ENCODE measurements around the gene SIK3.

SIK3 gene

GRCh38 chr11:116861539-116861938, 236.7 kb downstream of the SIK3 start:
- no peak overlapping the region for H3K4me3 ChIP-seq (ENCODE audit: low read length)
- no peak for TF ChIP-seq ZNF274 (IDR thresholded peaks at IDR 0.05; ENCODE audit: low read depth, low read length)

- H3K4me3 ChIP-seq (ENCODE audit: low read length) = no peak overlapping the region
- no peak for TF ChIP-seq ZNF274 (IDR thresholded peaks at IDR 0.05; ENCODE audit: low read depth, low read length)
These were observed 237.9 kb downstream of the SIK3 start for GRCh38 chr11:116860303-116860702.

DNA sequence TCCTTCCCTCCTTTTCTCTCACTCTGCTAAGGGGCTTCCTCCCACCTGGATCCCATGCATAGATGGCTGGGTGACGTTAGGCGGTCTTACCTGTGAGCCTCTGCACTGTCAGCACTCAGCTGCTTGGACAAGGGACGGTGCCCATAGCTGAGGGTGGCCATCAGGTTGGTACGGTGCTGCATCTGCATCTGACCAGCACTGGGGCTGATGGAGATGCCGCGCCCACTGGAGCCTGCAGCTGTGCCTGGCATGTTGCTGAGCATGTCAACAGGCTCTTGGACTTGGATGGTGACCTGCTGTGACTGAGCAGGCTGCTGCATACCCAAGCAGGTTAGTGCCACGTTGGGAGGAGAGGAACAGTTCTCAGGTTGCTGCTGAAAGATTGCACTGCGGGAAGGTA, 239.1 kb downstream of the SIK3 start:
- no peak for TF ChIP-seq ZNF274 (IDR thresholded peaks at IDR 0.05; ENCODE audit: low read depth, low read length)
- no peak overlapping the region for H3K4me3 ChIP-seq (ENCODE audit: low read length)

GRCh38 chr11:116857936-116858335, 240.3 kb downstream of the SIK3 start:
- no peak overlapping the region for H3K4me3 ChIP-seq (ENCODE audit: low read length)
- no peak for TF ChIP-seq ZNF274 (IDR thresholded peaks at IDR 0.05; ENCODE audit: low read depth, low read length)

DNA sequence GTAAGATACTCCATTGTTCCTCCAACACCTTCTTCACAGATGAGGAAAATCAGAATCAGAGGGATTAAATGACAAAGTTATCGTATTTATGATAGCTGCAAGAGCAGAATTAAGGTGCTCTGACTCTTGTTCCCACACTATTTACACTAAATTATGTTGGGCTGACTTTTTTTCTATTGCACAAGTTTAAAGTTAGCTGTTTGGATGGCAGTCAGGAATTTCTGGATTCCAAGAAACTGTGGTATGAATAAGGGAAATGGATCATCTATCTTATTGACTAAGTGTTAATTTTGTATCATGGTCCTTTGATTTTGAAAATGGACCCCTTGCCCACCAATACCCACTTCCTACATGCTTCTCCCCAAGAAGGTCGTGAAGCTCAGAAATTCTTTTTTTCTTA, 240.9 kb downstream of the SIK3 start:
- TF ChIP-seq ZNF274 (IDR thresholded peaks at IDR 0.05; ENCODE audit: low read depth, low read length) = no peak
- H3K4me3 ChIP-seq (ENCODE audit: low read length) = no peak overlapping the region

DNA sequence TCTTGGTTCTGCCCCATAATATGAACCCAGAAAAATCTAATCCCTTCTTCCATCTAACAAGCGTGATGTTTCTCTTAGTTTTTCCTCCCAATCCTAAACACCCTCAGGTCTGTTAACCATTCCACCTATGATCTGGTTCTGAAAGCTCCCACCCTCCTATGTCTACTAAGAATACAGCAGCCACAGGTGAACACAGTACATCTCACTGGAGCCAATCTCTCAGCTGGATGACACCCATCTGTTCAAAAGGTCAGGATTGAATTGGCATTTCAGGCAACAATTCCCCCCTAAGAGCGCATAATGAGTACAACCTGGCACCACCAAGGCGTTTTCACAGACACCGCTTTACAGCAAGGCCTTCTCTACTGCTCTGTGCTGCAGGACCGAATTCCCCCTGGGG, 241.8 kb downstream of the SIK3 start:
- no peak overlapping the region for H3K4me3 ChIP-seq (ENCODE audit: low read length)
- TF ChIP-seq ZNF274 (IDR thresholded peaks at IDR 0.05; ENCODE audit: low read depth, low read length) = no peak

DNA sequence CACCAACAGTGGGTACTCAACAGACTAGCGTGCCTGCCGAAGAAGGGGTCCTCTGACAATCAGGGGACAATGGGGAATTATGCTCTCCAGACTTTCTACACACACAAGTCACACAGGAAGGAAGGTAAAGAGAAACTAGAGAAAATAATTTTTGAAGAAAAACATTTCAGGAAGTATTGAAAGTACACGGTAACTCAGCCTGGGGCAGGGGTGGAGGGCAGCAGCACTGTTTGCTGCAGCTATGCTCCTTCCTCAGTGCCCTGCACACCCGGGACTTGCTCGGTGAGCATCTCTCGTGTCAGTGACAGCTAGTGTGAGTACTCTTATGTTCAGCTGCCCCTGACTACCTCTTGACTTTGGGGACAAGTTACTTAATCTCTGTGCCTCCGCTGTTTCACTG, 242.8 kb downstream of the SIK3 start:
- no peak overlapping the region for H3K4me3 ChIP-seq (ENCODE audit: low read length)
- TF ChIP-seq ZNF274 (IDR thresholded peaks at IDR 0.05; ENCODE audit: low read depth, low read length) = no peak

DNA sequence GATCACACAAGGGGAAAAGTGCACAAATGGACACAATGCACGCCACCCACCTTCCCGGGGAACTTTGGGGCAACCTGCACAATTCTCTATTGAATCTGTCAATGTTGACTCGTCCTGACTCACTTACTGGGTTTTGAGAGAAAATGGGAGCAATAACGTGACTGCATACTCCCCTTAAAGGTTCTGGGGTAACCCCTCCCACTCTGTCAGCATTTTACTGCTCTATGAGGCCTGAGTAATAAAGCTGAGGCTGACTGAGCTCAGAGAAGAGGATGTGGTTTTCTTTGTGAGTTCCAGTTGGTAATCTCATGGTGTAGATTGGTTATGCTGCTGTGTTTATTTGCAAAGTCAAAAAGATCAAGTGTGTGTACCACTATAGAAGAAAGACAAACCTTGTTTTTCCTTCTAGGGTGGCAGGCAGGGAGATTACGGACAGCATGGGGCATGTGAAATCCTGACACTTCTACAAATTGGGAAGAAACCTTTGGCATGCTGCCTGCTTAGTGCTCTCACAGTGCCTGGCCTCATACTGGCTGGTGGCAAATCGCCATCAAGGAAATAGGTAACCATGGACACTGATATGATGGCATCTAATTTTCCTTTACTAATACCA, 244.7 kb downstream of the SIK3 start:
- H3K4me3 ChIP-seq (ENCODE audit: low read length) = peak overlapping the region; percentile 60; the same call in 1 of the 2 replicates
- TF ChIP-seq ZNF274 (IDR thresholded peaks at IDR 0.05; ENCODE audit: low read depth, low read length) = no peak

DNA sequence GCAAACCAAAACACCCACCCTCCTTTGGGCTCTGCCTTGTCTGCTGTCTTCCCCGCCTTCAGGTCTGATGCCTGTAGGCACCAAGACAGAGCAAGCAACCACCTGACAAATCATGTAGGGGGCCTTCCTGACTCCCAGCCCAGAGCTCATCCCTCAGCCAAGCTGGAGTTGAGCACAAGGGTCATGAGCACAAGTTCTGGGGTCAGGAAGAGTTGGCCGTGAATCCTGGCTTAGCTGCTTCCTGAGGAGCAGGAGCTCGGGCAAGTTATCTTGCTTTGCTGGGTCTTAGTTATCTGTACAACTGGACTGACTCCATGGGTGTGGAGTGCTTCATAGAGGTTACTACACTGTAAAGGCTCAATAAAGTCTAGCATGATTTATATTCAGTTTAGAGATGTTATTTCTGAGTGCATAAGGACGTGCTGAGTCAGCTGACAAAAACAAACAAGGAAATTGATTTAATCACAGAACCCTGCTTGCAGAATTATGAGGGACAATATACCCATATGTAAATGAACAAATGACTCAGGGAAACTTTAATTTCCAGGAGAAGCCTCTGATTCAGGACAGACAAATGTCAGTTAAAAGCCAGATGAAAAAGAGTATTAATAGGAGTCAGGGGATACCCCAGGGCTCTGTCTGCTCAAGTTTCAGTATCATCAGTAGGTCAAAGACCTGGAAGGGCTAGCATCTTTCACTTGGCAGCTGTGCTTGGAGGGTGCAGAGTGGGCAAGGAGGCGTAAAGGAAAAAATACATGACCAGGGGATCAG, 245.8 kb downstream of the SIK3 start:
- peak overlapping the region; percentile 60; the same call in 1 of the 2 replicates for H3K4me3 ChIP-seq (ENCODE audit: low read length)
- no peak for TF ChIP-seq ZNF274 (IDR thresholded peaks at IDR 0.05; ENCODE audit: low read depth, low read length)

- no peak overlapping the region for H3K4me3 ChIP-seq (ENCODE audit: low read length)
- TF ChIP-seq ZNF274 (IDR thresholded peaks at IDR 0.05; ENCODE audit: low read depth, low read length) = no peak
These were observed 246.6 kb downstream of the SIK3 start for GRCh38 chr11:116851626-116852025.

GRCh38 chr11:116849486-116849885, 248.7 kb downstream of the SIK3 start:
- no peak overlapping the region for H3K4me3 ChIP-seq (ENCODE audit: low read length)
- TF ChIP-seq ZNF274 (IDR thresholded peaks at IDR 0.05; ENCODE audit: low read depth, low read length) = no peak

DNA sequence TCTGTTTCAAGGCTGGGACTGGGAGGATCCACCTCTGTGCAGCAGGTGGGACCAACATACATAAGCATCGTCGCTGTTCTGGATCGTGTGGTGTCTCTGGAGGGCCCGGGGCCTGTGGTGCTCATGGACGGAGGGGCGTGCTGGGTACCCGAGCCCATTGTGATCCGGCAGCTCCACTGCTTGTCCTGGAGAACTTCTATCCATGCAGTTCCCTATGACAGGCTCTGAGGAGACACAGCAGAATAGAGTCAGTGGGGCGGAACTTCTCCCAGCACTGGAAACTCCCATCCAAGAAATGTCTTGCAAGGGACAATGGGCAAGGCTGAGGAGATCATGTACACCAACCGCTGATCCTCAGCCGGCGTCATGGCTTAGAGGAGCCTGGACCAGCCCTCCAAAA, 249.2 kb downstream of the SIK3 start:
- no peak overlapping the region for H3K4me3 ChIP-seq (ENCODE audit: low read length)
- TF ChIP-seq ZNF274 (IDR thresholded peaks at IDR 0.05; ENCODE audit: low read depth, low read length) = no peak

DNA sequence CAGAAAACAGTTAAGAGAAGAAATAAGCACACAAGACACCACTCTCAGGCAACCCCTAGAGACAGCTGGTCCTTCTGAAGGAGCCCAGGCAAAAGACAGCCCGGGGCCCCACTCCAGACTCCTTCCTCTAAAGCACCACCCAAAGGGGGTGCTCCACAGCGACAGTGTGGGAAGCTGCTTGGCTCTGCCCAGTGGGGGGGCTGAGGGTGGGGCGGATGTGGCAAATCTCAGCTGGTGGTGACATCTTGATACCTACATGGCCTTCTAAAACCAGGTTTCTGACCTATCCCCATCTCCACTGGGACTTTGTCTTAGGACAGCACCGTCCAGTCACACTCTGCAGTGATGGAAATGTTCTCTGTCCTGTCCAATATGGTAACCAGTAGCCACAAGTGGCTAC, 250.6 kb downstream of the SIK3 start:
- TF ChIP-seq ZNF274 (IDR thresholded peaks at IDR 0.05; ENCODE audit: low read depth, low read length) = no peak
- no peak overlapping the region for H3K4me3 ChIP-seq (ENCODE audit: low read length)

- TF ChIP-seq ZNF274 (IDR thresholded peaks at IDR 0.05; ENCODE audit: low read depth, low read length) = no peak
- H3K4me3 ChIP-seq (ENCODE audit: low read length) = no peak overlapping the region
These were observed 253.5 kb downstream of the SIK3 start for GRCh38 chr11:116844722-116845121.

DNA sequence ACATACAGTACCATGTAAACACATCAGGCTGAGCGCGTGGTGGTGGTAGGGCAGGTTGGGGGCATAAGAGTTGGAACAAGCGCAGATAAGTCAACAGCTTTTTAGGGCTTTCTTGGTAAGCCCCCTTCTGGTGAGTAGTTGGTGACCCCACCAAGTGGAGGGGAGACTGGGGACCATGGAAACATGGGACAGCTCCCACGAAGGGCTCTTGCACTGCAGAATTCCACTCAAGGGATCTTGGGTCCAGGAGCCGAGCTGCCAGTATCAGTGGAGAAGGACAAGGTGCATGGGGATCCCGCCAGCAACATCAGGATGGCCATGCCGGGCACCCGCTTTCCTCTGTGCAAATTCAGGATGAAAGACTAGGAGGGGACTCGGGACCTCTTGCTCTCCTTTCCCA, 254.6 kb downstream of the SIK3 start:
- no peak for TF ChIP-seq ZNF274 (IDR thresholded peaks at IDR 0.05; ENCODE audit: low read depth, low read length)
- H3K4me3 ChIP-seq (ENCODE audit: low read length) = no peak overlapping the region
